GM04503 (cell line): ENCODE results near the gene VGLL1.

Experiments
- DNase-seq: peaks from one replicate; pipeline ENCODE4 v3.0.0-alpha.2; 2012; ENCODE audit warnings: low read depth

VGLL1 gene

DNA sequence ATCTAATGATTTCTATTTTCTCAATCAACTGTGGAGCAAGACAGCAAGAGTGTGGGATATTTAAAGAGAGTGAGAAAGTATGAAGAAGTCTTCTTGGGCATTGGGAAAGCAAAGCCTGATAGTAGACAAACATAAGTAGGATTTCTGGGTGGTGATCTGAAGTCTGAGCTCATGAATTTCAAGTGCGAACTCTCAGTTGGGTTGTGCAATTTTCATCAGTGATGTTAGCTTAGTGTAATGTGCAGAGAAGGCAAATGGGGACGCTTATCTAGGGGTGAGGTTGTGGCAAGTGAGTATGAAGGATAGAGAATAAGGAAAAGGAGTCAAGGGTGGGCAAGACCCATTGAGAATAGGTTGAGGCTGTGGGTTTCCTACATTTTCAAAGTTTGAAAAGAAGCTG, 23.7 kb downstream of the VGLL1 start:
- DNase-seq: no peak

DNA sequence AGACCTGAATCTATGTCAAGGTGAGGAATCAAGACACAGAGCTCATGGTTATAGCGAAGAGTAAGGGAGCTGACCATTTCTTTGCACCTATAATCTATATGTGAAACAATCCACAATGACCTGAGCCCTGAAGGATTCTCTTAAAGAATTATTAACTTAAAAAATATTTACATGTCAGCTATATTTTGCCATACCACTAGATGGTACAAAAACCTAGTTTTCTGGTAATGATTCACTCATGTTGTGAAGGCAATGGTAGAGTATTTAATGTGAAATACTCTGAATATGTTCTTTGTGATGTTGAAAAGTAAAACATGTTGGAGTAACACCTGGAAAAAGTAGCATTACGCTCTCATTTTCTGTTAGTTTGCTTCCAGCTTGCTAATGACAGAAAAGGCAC, 40.0 kb downstream of the VGLL1 start:
- DNase-seq: no peak

DNA sequence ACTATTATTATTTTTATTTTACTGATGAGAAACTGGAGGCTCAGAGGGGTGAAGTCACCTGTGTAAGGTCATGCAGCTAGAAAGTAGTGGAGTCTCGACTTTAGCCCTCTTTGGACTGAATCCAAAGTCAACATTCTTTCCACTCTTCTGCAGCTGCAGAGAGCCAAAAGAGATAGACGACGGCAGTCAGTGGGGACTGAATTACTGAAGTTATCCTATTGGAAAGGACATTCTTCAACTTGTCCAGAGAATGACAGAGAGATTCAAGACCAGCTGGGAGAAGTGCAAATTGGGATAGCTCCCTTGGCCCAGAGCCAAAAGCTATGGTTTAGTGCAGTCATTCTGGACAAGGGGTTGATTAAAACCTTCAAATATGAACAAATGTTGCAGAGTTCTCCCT, 42.5 kb downstream of the VGLL1 start:
- no peak for DNase-seq

DNA sequence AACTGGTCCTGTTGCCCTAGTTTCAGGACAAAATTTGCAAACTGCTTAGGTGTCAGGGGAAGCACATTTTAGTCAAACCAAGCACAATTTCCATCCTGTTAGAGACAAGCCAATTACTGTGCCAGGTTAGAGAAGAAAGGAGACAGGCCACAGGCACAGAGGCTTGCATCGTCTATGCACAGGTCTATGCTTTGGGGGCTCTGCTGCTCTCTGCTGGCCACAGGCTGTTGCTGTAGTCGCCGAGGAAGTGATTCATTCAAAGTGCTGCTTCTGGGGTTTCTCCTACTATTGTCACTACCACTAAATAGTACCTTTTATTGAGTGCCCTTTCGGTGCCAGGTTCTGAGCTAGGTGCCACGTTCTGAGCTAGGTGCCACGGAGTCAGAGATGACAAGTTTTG, 45.5 kb downstream of the VGLL1 start:
- DNase-seq: peak; percentile 3

DNA sequence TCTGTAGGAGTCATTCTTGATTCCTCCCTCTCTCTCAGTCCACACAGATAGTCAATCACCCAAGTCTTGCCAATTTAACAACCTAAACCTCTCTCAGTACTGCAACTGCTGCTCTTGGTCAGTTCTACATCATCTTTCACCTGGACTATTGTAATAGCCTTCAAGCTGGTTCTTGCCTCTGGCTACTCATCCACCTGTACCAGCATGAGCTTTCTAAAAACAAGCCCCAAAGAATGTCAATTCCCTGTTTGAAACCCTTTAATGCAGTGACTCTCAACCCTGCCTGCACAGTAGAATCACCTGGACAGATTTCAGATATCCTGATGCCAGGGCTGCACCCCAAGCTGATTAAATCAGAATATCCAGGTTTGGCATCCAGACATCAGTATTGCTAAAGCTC, 48.3 kb downstream of the VGLL1 start:
- DNase-seq: no peak

DNA sequence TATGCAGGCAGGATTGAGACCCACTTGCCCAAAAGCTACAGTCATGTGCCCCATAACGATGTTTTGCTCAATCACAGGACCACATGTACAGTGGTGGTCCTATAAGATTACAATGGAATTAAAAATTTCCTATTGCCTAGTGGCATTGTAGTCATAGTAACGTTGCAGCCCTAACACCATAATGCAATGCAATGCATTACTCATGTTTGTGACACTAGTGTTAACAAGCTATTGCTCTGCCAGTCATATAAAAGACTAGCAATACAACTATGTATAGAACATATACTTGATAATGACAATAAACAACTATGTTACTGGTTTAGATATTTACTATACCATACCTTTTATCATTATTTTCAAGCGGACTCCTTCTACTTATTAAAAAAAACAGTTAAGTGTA, 50.6 kb downstream of the VGLL1 start:
- no peak for DNase-seq

DNA sequence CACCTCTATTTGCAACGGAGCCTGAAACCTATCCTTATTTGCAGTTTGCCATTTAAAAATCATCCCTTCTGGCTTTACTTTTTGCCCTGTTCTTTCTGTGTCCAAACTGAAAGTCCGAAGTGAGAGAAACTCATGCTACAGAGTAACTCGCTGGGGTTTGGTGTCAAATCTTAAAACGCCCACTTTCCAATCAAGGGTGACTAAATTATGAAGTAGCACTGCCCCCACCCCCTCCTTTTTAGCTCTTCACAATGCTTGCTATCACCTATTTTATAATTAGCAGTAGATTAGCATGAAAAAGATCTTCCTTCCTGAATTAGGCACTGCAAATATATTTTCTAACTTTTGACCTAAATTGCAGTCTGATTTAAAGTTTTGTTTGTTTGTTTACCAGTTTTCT, 52.5 kb downstream of the VGLL1 start:
- DNase-seq: no peak

DNA sequence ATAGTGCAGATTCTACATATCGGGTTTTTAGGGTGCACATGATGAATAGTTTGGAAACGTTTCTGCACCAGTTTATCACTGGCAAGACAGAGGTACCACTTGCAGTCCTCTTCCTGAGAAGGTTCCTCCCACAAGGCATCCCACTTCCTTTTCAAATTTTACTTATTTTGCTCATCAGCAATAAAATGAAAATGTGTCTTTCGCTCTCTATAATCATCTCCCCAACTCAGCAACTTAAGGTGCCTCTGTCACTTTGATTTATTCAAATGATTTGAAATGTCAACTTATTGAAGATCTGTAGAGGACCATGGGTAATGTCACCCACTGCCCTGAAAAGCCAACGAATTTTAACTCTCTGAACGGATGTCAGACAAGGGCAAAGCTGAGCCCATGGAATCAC, 53.2 kb downstream of the VGLL1 start:
- no peak for DNase-seq

DNA sequence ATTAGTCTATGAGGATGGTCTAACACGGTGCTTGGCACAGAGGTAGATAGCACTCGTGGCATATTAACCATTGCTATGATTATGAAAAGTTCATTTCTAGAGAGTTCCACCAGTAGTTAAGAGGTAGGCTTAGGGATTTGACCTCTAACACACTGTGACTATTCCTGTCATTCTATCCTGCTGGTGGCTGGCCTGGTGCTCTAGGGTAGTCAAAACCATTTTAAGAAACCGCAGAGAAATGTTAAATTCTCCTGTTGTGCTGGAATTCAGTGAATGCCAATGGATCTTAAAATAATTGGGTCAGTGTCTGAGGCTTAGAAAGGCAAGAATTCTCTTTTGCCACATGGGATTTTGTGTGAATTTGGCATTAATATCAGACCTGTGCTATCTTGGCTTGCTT, 53.9 kb downstream of the VGLL1 start:
- no peak for DNase-seq

DNA sequence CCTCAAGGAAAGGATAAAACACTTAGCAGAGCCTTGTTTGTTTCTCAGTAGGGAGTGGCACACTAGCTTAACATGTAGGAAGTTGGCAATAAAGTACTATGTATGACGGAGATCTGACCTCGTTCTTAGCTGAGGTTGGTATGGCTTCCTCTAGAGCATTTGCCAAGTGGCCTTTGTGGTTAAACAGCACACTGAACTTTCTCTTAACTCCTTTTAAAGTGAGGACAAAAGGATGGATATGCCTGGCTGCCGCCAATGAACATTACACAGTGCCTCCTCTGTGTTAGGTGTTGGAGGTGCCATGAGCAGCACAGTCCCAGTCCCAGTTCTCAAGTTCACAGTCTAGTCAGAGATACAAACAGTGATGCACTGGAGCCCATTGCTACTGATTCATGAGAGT, 54.4 kb downstream of the VGLL1 start:
- no peak for DNase-seq

DNA sequence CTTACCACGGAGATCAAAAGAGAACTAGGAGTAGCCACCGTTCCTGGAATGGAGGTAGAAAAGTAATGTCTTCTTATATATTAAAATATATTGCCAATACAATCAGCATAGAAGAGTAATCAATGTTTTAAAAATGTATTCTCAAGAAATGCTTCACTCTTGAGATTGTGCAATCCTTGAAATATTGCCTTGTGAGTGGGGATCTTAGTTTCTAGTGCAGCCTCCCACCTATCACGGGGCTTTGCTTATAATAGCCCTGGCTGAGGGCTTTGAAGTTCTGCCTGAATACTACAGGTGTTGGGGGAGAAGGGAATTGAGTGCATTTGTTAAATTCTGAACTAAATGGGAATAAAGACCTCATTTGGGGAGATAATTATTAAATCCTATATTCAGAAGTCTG, 55.5 kb downstream of the VGLL1 start:
- no peak for DNase-seq

DNA sequence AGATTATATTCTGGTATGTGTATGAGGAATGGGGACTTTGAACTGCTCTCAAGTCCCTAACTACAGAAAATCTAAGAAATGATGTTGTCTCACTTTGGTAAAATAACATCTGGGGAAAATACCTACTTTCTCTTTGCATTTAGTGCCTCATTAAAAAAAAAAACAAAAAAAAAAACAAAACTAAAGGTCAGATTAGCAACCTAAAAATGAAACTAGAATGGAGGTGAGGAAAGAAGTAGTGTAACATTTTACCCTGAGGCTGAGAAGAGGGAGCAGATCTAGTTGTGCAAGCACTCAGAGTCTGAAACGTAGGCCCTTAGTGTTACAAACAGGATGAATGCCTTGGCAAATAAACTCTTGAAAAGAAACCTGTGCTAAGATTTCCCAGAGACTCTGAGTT, 56.0 kb downstream of the VGLL1 start:
- no peak for DNase-seq

DNA sequence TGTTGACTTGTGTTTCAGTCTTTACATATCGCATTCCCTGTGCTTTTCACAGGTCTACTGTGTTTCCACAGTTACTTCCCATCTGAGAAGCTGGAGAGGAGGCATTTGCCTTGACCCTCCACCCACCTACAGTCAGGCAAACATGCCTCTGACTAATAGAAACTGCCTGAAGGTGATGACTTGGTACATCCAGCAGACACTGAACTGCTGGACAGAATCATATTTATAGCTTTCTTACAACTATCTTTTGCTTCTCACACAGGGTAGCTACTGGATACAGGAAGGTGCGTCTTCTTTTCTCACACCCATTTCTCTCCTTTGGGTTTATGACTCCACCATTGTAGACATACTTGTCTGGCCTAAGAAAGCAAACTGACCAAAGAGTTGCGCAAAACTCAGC, 58.0 kb downstream of the VGLL1 start:
- no peak for DNase-seq

DNA sequence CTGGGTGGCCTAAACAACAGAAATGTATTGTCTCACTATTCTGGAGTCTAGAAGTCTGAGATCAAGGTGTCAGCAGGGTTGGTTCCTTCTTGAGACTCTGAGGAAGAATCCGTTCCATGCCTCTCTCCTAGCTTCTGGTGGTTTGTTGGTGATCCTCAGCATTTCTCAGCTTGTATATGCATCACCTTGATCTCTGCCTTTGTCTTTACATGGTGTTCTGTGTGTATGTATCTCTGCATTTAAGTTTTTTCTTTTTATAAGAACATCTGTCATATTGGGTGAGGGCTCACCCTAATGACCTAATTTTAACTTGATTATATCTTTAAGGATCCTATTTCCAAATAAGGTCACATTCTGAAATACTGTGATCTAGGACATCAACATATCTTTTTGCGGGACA, 65.3 kb downstream of the VGLL1 start:
- DNase-seq: no peak

DNA sequence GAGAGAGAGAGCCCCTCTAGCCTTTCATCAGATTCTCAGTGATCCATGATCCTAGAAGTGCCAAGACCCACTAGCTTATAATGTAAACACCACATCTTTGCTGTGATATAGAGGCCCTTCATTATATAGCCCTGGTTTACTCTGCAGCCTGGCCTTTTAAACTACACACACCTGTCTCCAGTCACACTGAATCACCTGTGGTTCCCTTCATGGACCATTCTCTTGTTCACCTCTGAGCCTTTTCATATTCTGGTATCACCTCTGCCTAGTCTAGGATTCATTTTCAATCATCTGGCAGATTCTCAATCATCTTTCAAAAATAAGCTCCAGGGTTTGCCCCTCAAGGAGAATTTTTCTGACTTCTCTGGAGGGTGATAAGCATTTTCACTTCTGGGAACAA, 65.9 kb downstream of the VGLL1 start:
- no peak for DNase-seq

DNA sequence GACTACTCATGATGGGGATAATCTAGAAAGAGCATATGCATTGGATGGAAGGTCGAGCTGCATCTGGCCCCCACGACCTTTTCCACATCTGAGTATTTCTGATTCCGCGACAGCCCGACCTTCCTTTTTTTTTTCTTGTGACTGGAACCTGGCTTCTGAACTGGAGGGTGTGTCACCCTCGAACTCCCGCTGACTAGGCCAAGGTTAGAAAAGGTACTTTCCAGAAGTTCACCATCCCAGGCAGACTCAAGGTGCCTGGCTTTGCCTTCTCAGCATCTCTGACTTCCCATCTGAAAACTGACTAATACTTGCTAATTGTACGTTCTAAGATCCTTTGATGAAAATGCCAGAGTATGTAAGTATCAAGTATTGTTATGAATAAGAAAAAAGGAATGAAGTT, 66.6 kb downstream of the VGLL1 start:
- DNase-seq: no peak

DNA sequence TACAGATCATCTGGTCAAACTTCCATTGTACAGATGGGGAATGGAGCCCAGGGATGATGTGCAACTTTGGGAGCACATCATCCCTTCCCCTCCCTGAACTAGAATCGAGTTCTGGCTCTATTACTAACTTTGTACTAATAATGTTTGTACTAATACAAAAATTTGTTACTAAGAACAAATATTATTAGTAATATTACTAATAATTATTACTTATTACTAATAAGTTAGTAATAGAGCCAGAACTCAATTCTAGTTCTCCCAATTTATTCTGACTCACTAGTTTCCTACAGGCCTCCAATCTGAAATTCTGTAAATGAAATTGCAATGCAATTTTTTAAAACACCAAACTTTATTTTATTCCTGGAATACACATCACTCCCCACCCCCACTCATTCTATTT, 68.0 kb downstream of the VGLL1 start:
- DNase-seq: no peak
